ENCODE measurements around the gene TBC1D14.

TBC1D14 gene

GRCh38 chr4:7045961-7046921 lies 136.6 kb downstream of the TBC1D14 start:
- no peak for DNase-seq

GRCh38 chr4:7046971-7047370 lies 137.3 kb downstream of the TBC1D14 start:
- no peak for DNase-seq

GRCh38 chr4:7048642-7049041 lies 139.0 kb downstream of the TBC1D14 start:
- DNase-seq, result no peak

- DNase-seq, result no peak
Measured at GRCh38 chr4:7049295-7049694, 139.7 kb downstream of the TBC1D14 start.

GRCh38 chr4:7049739-7050138 lies 140.1 kb downstream of the TBC1D14 start:
- DNase-seq, result no peak

GRCh38 chr4:7050481-7051143 lies 141.0 kb downstream of the TBC1D14 start:
- DNase-seq, result no peak

- DNase-seq, result no peak
Measured at GRCh38 chr4:7051144-7051495, 141.5 kb downstream of the TBC1D14 start.

- DNase-seq, result no peak
Measured at GRCh38 chr4:7051905-7052304, 142.3 kb downstream of the TBC1D14 start.

GRCh38 chr4:7052313-7052712 lies 142.7 kb downstream of the TBC1D14 start:
- no peak for DNase-seq

- DNase-seq, result no peak
Measured at GRCh38 chr4:7052923-7053715, 143.5 kb downstream of the TBC1D14 start.

- DNase-seq, result no peak
Measured at GRCh38 chr4:7054106-7054880, 144.7 kb downstream of the TBC1D14 start.

- no peak for DNase-seq
Measured at GRCh38 chr4:7055111-7055989, 145.7 kb downstream of the TBC1D14 start.

- DNase-seq, result no peak
Measured at GRCh38 chr4:7055990-7056325, 146.3 kb downstream of the TBC1D14 start.

GRCh38 chr4:7058792-7059191 lies 149.2 kb downstream of the TBC1D14 start:
- no peak for DNase-seq

GRCh38 chr4:7059662-7060061 lies 150.0 kb downstream of the TBC1D14 start:
- DNase-seq, result no peak

GRCh38 chr4:7060346-7061150 lies 150.9 kb downstream of the TBC1D14 start:
- no peak for DNase-seq

GRCh38 chr4:7061815-7062214 lies 152.2 kb downstream of the TBC1D14 start:
- DNase-seq, result no peak

- no peak for DNase-seq
Measured at GRCh38 chr4:7062816-7063215, 153.2 kb downstream of the TBC1D14 start.

- DNase-seq, result no peak
Measured at GRCh38 chr4:7063362-7063761, 153.7 kb downstream of the TBC1D14 start.

- DNase-seq, result no peak
Measured at GRCh38 chr4:7066006-7066405, 156.4 kb downstream of the TBC1D14 start.

GRCh38 chr4:7066493-7066892 lies 156.9 kb downstream of the TBC1D14 start:
- no peak for DNase-seq

Measured in T-helper 2 cell (primary cell).